Measurements from ENCODE around the gene CHD6.

CHD6 gene

GRCh38 chr20:41563087-41563486, 55.1 kb downstream of the CHD6 start:
- no peak overlapping the region for H3K4me3 ChIP-seq (ENCODE audit: low read depth, low read length)
- POLR2A ChIA-PET, result no interaction called here
- no peak for TF ChIP-seq ZBTB10 (tag by site-specific recombination; IDR thresholded peaks at IDR 0.05)
- no peak for TF ChIP-seq ZNF138 (tag by site-specific recombination; IDR thresholded peaks at IDR 0.05; ENCODE audit: borderline replicate concordance)
- TF ChIP-seq ZNF221 (tag by site-specific recombination; IDR thresholded peaks at IDR 0.05; ENCODE audit: borderline replicate concordance), result no peak
- TF ChIP-seq ELK4 (IDR thresholded peaks at IDR 0.05; ENCODE audit: borderline replicate concordance, low read depth, low read length), result no peak
- no peak for TF ChIP-seq ZNF660 (tag by site-specific recombination; IDR thresholded peaks at IDR 0.05)
- no peak for TF ChIP-seq ZNF658 (tag by site-specific recombination; IDR thresholded peaks at IDR 0.05)
- no peak for TF ChIP-seq REST (tag by site-specific recombination; IDR thresholded peaks at IDR 0.05)
- no peak for TF ChIP-seq ZNF174 (tag by site-specific recombination; IDR thresholded peaks at IDR 0.05)
- no peak for TF ChIP-seq ZXDB (tag by site-specific recombination; IDR thresholded peaks at IDR 0.05)
- no peak for TF ChIP-seq KLF10 (tag by site-specific recombination; IDR thresholded peaks at IDR 0.05)
- TF ChIP-seq ZNF776 (tag by site-specific recombination; IDR thresholded peaks at IDR 0.05; ENCODE audit: borderline replicate concordance), result no peak
- peaks cover 6% of the 10 kb centered on the region; the same call in 1 of the 2 replicates for H3K4me1 ChIP-seq (ENCODE audit: control insufficient read depth, insufficient read depth, low read length)
- no peaks in the 10 kb centered on the region for H3K9me3 ChIP-seq (ENCODE audit: control insufficient read depth, insufficient read depth, low read depth, low read length)
- CTCF ChIA-PET, result no interaction called here
- H3K36me3 ChIP-seq (ENCODE audit: control insufficient read depth in 2 of 2, insufficient read depth in 1 of 2, low read length in 2 of 2), result no peaks in the 10 kb centered on the region
- H3K27ac ChIP-seq (ENCODE audit: extremely low read depth, low read depth, low read length), result no peak overlapping the region

GRCh38 chr20:41560970-41561369, 57.2 kb downstream of the CHD6 start:
- CTCF ChIA-PET, result interaction anchor here (0.7 kb wide), 1 partner anchor 156 kb away, joined by 5 read pairs; no protein-coding TSS in a partner anchor
- POLR2A ChIA-PET, result no interaction called here
- no peaks in the 10 kb centered on the region for H3K9me3 ChIP-seq (ENCODE audit: control insufficient read depth, insufficient read depth, low read depth, low read length)
- no peak overlapping the region for H3K27ac ChIP-seq (ENCODE audit: extremely low read depth, low read depth, low read length)
- H3K36me3 ChIP-seq (ENCODE audit: control insufficient read depth in 2 of 2, insufficient read depth in 1 of 2, low read length in 2 of 2), result peaks cover 0 to 3% of the 10 kb centered on the region in 2 experiments; a peak in 1 of 3 replicates
- H3K4me1 ChIP-seq (ENCODE audit: control insufficient read depth, insufficient read depth, low read length), result peaks cover 10% of the 10 kb centered on the region; the same call in 1 of the 2 replicates
- H3K4me3 ChIP-seq (ENCODE audit: low read depth, low read length), result no peak overlapping the region
- TF ChIP-seq ZNF221 (tag by site-specific recombination; IDR thresholded peaks at IDR 0.05; ENCODE audit: borderline replicate concordance), result no peak
- TF ChIP-seq HIC1 (tag by site-specific recombination; IDR thresholded peaks at IDR 0.05), result no peak
- TF ChIP-seq REST (tag by site-specific recombination; IDR thresholded peaks at IDR 0.05), result no peak
- no peak for TF ChIP-seq ZNF514 (tag by site-specific recombination; IDR thresholded peaks at IDR 0.05)
- TF ChIP-seq ZBTB49 (tag by site-specific recombination; IDR thresholded peaks at IDR 0.05; ENCODE audit: low read depth), result no peak
- TF ChIP-seq ZNF792 (tag by site-specific recombination; IDR thresholded peaks at IDR 0.05), result no peak
- TF ChIP-seq ZBTB6 (tag by site-specific recombination; IDR thresholded peaks at IDR 0.05), result no peak
